Spleen (tissue), 10 donors: ENCODE results near the gene MFF. TPM values are rescaled to one million over a fixed set of nuclear protein-coding genes. Genes with fewer than 3 reads are reported as not detected.

ENCODE experiments used
- polyA plus RNA-seq, 3 donors: library from polyadenylated mRNA; stranded (reverse); fragments of 200-250 nt; gene quantifications; one replicate each; pipeline ENCODE4 v1.2.1, GENCODE V29; 2013
- total RNA-seq, 7 donors: library from RNA; depleted of rRNA in 3 of 7; stranded (reverse); fragments of >200 nt in 3 of 7; fragmentation: NEBNext Ultra II Directional in 4 of 7; extraction: Animal tissue kit (Norgen Biotek cat#: 25700) in 4 of 7; gene quantifications; one replicate each; pipeline versions ENCODE4 v1.1.0 to v1.2.1, GENCODE V29; 2016 to 2021
- donor health status: healthy with polysubstance abuse.
- donor health status: DM: no; HTN: no; CAD: no; lungs with moderate emphysema.
- donor health status: DM: no; HTN: no; CAD: no.
- donor health status: Bipolar disorder and iron deficiency.
- donor health status: healthy.
- donor health status: DM: no; HTN: no; CAD: no.
- donor health status: DM: yes; HTN: yes; CAD: no.

The MFF gene
- total and polyA plus RNA-seq, 10 donors = 59.3 to 134 (median 75.5) TPM

Other genes starting within 250 kb of the MFF start
- gene COL4A4, start 161.0 kb upstream of the MFF start, total RNA-seq = 1 to 10 TPM; 4.6 to 8.4 (median 5.9) TPM
- 1 to 10 TPM; 2.0 to 4.0 (median 2.6) TPM for gene COL4A4, start 161.0 kb upstream of the MFF start, polyA plus RNA-seq
- 10 to 100 TPM; 15.1 to 38.5 (median 22.7) TPM for gene COL4A3, start 160.6 kb upstream of the MFF start, total RNA-seq
- 10 to 100 TPM in 2 of 3 donors, 1 to 10 TPM in 1; 6.1 to 30.2 (median 26.9) TPM for gene COL4A3, start 160.6 kb upstream of the MFF start, polyA plus RNA-seq
- gene TM4SF20, start 54.1 kb downstream of the MFF start, total RNA-seq = not detected
- not detected for gene TM4SF20, start 54.1 kb downstream of the MFF start, polyA plus RNA-seq
- not detected for gene SCYGR1, start 62.7 kb downstream of the MFF start, total RNA-seq
- gene SCYGR1, start 62.7 kb downstream of the MFF start, polyA plus RNA-seq = not detected
- 100 to 1,000 TPM in 2 of 7 donors, 10 to 100 TPM in 5; 52.5 to 111 (median 87.9) TPM for gene AGFG1, start 146.9 kb downstream of the MFF start, total RNA-seq
- 10 to 100 TPM; 23.6 to 35.4 (median 26.5) TPM for gene AGFG1, start 146.9 kb downstream of the MFF start, polyA plus RNA-seq